MM.1S (cell line): ENCODE data around the gene FHIT.

Experiments
- DNase-seq: peaks from one replicate; pipeline ENCODE4 v3.0.0-alpha.2; 2015
- H2AFZ ChIP-seq: fragments of 300-600 bp; sonication (generic); 2 replicates; pipeline ENCODE4 v1.6.0; 2016; ENCODE audit warnings: antibody characterized with exemption, low read length
- H3F3A ChIP-seq: fragments of 300-600 bp; sonication (generic); 2 replicates; pipeline ENCODE4 v1.6.1; 2016; ENCODE audit warnings: mild to moderate bottlenecking, antibody characterized with exemption, low read length, moderate library complexity, mixed read lengths; ENCODE audit not compliant: insufficient read depth
- H3K27ac ChIP-seq: fragments of 300-600 bp; sonication (generic); 2 replicates; pipeline ENCODE4 v1.5.1; 2016; ENCODE audit warnings: mild to moderate bottlenecking, low read length
- H3K27me3 ChIP-seq: fragments of 300-600 bp; sonication (generic); replicated peaks from 2 replicates; pipeline ENCODE4 v1.6.0; 2016; ENCODE audit warnings: low read length; ENCODE audit not compliant: insufficient read depth
- H3K36me3 ChIP-seq: fragments of 300-600 bp; sonication (generic); replicated peaks from 2 replicates; pipeline ENCODE4 v1.6.1; 2016; ENCODE audit warnings: mild to moderate bottlenecking, low read length, mixed read lengths; ENCODE audit not compliant: insufficient read depth
- H3K4me1 ChIP-seq: fragments of 300-600 bp; sonication (generic); 2 replicates; pipeline ENCODE4 v1.6.1; 2016; ENCODE audit warnings: low read length, mixed read lengths
- H3K4me2 ChIP-seq: fragments of 300-600 bp; sonication (generic); 2 replicates; pipeline ENCODE4 v1.6.0; 2016; ENCODE audit warnings: low read depth, low read length
- H3K4me3 ChIP-seq: fragments of 300-600 bp; sonication (generic); 2 replicates; pipeline ENCODE4 v1.5.1; 2016; ENCODE audit warnings: low read length, mixed read lengths
- H3K79me2 ChIP-seq: fragments of 300-600 bp; sonication (generic); 2 replicates; pipeline ENCODE4 v1.6.1; 2016; ENCODE audit warnings: mixed run types, low read length, mixed read lengths
- H3K9ac ChIP-seq: fragments of 300-600 bp; sonication (generic); 2 replicates; pipeline ENCODE4 v1.6.1; 2016; ENCODE audit warnings: low read length, mixed read lengths
- H3K9me2 ChIP-seq: fragments of 300-600 bp; sonication (generic); replicated peaks from 2 replicates; pipeline ENCODE4 v1.6.1; 2016; ENCODE audit warnings: mild to moderate bottlenecking, low read length, mixed read lengths; ENCODE audit not compliant: insufficient read depth
- H3K9me3 ChIP-seq: fragments of 300-600 bp; sonication (generic); replicated peaks from 2 replicates; pipeline ENCODE4 v1.6.1; 2016; ENCODE audit warnings: mild to moderate bottlenecking, low read length, mixed read lengths; ENCODE audit not compliant: insufficient read depth
- H4K20me1 ChIP-seq: fragments of 300-600 bp; sonication (generic); 2 replicates; pipeline ENCODE4 v1.6.1; 2016; ENCODE audit warnings: mild to moderate bottlenecking, low read length, moderate library complexity, mixed read lengths; ENCODE audit not compliant: insufficient read depth
- CTCF ChIP-seq: fragments of 300-600 bp; sonication (generic); IDR thresholded peaks from 2 replicates; pipeline ENCODE4 v1.5.1; 2016; ENCODE audit warnings: antibody characterized with exemption, low read length, mixed read lengths
- EZH2 ChIP-seq: fragments of 300-600 bp; sonication (generic); optimal IDR thresholded peaks from 2 replicates; pipeline ENCODE3; 2017; ENCODE audit warnings: low read depth, mild to moderate bottlenecking, antibody characterized with exemption, low read length, mixed read lengths
- EZH2phosphoT487 ChIP-seq: fragments of 300-600 bp; sonication (generic); IDR thresholded peaks from 2 replicates; pipeline ENCODE4 v1.6.1; 2018; ENCODE audit warnings: antibody characterized with exemption, low read length

FHIT gene

GRCh38 chr3:61250784-61251173 is 473 bp downstream of the FHIT start:
- Histone ChIP-seq H3K4me3 (peak overlapping the region; percentile 79), H3K4me2 (peak overlapping the region; percentile 94), H3K9me2 (no peaks in the 10 kb centered on the region), H3K9ac (peak overlapping the region; percentile 75), H3K27ac (peak overlapping the region; percentile 70; the same call in 1 of the 2 replicates), H3F3A (peaks cover 19% of the 10 kb centered on the region), H4K20me1 (no peaks in the 10 kb centered on the region), H3K4me1 (peaks cover 17% of the 10 kb centered on the region), H3K79me2 (peaks cover 27% of the 10 kb centered on the region), H3K36me3 (no peaks in the 10 kb centered on the region), H2AFZ (peak overlapping the region; percentile 90), H3K9me3 (no peaks in the 10 kb centered on the region), H3K27me3 (no peaks in the 10 kb centered on the region)
- peak; percentile 64 for DNase-seq
- TF ChIP-seq EZH2: no peak
- TF ChIP-seq CTCF: no peak

DNA sequence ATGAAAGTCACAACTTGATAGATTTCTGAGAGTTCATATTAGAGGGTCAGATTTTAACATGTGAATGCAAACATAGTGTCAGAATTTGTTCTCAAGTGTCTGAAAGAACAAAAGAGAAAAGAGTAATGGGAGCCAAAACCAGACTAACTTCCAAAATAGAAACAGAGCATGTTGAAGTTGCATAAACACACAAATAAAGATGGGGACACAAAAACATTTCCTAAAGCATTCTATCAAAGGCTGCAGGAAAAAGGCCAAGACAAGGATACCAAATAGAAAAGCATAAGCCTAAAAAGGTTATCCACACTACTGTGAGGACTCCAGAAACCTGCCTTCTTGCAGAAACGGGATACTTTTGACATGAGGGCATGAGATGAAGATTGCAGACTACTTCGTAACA is 2.8 kb downstream of the FHIT start:
- H3K9me2 ChIP-seq: no peaks in the 10 kb centered on the region
- no peak overlapping the region for H3K9ac ChIP-seq
- H3K79me2 ChIP-seq: peaks cover 35% of the 10 kb centered on the region
- TF ChIP-seq EZH2phosphoT487 (no peak), CTCF (no peak), EZH2 (no peak)
- no peak overlapping the region for H3K27ac ChIP-seq
- H3K27me3 ChIP-seq: no peaks in the 10 kb centered on the region
- no peaks in the 10 kb centered on the region for H3K36me3 ChIP-seq
- H4K20me1 ChIP-seq: no peaks in the 10 kb centered on the region
- H3K4me1 ChIP-seq: peaks cover 15% of the 10 kb centered on the region
- H3K4me2 ChIP-seq: no peak overlapping the region
- DNase-seq: no peak
- H3K4me3 ChIP-seq: no peak overlapping the region
- no peaks in the 10 kb centered on the region for H3K9me3 ChIP-seq
- no peak overlapping the region for H2AFZ ChIP-seq
- H3F3A ChIP-seq: peaks cover 16% of the 10 kb centered on the region

DNA sequence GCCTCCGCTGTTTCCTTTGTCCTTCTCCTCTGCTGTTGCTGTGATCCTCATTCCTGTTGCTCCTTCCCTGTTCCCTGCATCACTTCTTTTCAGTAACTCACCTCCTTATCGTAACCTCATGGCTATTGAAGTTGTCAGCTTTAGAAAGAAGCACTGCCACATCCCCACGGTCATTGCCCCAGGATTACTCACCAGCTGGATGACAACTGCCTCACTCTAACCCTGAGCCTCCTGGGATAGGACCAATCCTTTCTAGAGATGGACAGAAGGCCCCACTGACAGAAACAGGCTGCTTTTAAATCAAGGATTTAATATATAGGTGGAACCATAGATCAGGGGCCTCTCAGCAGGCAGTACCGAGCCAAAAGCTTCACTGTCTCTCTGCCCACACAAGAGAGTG is 4.1 kb downstream of the FHIT start:
- Histone ChIP-seq H2AFZ (no peak overlapping the region), H3K9me2 (no peaks in the 10 kb centered on the region), H3K27ac (no peak overlapping the region), H3F3A (0 out of 2 replicates have a peak, but pooled peaks cover 6% of the 10 kb centered on the region), H3K4me3 (no peak overlapping the region), H3K9me3 (no peaks in the 10 kb centered on the region), H3K4me2 (no peak overlapping the region), H4K20me1 (no peaks in the 10 kb centered on the region), H3K27me3 (no peaks in the 10 kb centered on the region), H3K9ac (no peak overlapping the region), H3K4me1 (peaks cover 2% of the 10 kb centered on the region), H3K79me2 (peaks cover 35% of the 10 kb centered on the region), H3K36me3 (no peaks in the 10 kb centered on the region)
- TF ChIP-seq EZH2phosphoT487: no peak
- DNase-seq: no peak

DNA sequence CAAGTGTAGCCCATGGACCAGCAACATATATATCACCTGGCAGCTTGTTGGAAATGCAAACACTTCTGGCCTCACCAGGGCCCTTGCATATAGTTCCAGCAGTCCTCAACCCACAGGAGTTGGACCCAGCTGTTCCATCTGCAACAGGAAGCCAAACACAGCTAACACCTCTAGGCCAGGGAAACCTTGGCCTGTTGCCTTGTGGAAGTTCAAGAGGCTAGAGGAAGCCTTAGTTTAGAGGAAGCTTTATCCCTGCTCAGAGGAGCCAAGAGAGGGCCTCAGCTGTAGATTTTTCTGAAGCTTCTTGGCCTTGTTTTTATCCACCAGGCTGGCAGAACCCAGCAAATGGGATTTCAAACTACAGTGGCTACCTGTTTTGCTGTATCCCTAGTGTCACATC is 11.4 kb downstream of the FHIT start:
- H3K9me3 ChIP-seq: no peaks in the 10 kb centered on the region
- no peaks in the 10 kb centered on the region for H3K27me3 ChIP-seq
- H3F3A ChIP-seq: peaks cover 3% of the 10 kb centered on the region; the same call in 1 of the 2 replicates
- 0 out of 2 replicates have a peak, but pooled peaks cover 6% of the 10 kb centered on the region for H3K79me2 ChIP-seq
- H3K4me3 ChIP-seq: no peak overlapping the region
- H3K4me2 ChIP-seq: no peak overlapping the region
- peaks cover 19% of the 10 kb centered on the region for H3K4me1 ChIP-seq
- no peaks in the 10 kb centered on the region for H3K36me3 ChIP-seq
- H3K27ac ChIP-seq: no peak overlapping the region
- no peaks in the 10 kb centered on the region for H3K9me2 ChIP-seq
- H2AFZ ChIP-seq: no peak overlapping the region
- H4K20me1 ChIP-seq: no peaks in the 10 kb centered on the region
- no peak overlapping the region for H3K9ac ChIP-seq
- DNase-seq: no peak
- TF ChIP-seq EZH2 (no peak), EZH2phosphoT487 (no peak), CTCF (no peak)
